GM21528 (cell line): Measurements from ENCODE around the gene TMEM19.
"Not testable (repeated sequence)": the region's sequence is repeated elsewhere in the genome, so short reads cannot be mapped to it uniquely, and the experiment has no call there.

ENCODE experiments used
- ATAC-seq: cut with Tn5 transposase; IDR thresholded peaks from one replicate; pipeline ENCODE4 v1.9.1; 2021; ENCODE audit warnings: mild to moderate bottlenecking, moderate library complexity; ENCODE audit not compliant: unreplicated experiment, low FRiP score

The TMEM19 gene

DNA sequence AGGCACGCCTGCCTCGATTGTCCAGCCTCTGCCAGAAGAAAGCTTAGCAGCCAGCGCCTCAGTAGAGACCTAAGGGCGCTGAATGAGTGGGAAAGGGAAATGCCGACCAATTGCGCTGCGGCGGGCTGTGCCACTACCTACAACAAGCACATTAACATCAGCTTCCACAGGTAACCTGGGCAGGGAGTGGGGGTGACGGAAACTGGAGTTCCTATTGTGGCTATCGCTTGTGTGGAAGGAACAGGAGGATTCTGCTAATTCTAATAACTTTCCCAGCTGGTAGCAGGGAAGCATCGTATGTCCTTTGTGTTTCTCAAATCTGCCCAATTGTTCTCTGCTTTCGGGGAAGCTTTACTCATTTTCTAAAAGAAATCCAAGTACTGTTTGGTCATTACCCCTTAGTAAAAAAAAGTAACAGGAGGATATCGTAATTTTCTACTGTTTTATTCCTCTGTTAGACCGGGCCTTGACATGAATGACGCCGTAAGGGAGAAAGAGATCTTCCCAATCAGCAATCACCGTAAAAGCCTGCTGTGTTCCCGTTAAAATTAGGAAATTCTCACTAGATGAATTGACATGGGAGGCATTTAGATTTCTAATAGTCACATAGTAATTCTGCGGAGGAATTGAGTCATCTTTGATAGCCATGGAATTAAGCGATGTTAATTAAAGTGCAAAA is 21.3 kb upstream of the TMEM19 start:
- peak; percentile 20 for ATAC-seq

DNA sequence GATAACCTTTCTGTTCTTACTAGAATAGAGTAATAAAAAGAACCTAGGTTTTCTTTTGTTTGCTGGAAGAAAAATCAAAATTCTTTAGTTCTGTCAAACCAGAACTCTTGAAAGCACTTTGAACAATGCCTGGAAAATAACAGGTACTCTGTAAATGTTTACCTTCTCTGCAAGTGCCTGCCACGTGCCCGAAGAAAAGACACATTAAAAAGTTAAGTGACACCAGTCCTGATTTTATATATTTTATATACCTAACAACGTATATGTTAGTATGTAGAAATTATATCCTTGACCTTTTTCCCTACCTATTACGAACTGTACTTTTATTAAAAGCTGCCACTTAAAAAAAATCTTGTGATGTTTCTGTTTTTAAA is 20.8 kb upstream of the TMEM19 start:
- no peak for ATAC-seq

DNA sequence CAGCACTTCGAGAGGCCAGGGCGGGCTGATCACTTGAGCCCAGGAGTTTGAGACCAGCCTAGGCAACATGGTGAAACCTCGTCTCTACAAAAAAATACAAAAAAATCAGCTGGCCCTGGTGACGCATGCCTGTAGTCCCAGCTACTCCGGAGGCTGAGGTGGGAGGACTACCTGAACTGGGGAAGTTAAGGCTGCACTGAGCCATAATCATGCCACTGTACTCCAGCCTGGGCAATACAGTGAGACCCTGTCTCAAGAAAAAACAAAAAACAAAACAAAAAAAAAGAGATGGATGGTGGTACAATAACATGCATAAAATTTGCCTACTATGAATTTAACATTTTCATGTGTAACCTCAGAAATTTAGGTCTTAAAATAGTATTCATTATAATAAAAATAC is 19.6 kb upstream of the TMEM19 start:
- ATAC-seq = no peak

DNA sequence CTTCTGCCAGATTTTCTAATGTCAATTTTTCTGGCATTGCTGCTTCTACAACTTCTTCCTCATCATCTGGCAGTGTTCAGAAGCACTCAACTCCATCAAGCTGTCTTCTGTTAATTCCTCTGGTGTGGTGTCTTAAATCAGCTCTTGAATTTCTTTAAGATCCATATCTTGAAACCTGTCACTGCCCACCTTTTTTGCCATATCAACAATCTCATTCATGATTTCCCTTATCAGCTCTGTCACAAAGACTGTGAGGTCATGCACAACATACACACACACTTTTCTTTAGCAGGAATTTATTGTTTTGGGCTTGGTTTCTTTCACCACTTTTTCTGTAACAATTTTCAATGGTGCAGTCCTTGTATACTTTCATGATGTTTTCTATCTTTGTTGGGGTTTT is 14.6 kb upstream of the TMEM19 start:
- ATAC-seq = no peak

DNA sequence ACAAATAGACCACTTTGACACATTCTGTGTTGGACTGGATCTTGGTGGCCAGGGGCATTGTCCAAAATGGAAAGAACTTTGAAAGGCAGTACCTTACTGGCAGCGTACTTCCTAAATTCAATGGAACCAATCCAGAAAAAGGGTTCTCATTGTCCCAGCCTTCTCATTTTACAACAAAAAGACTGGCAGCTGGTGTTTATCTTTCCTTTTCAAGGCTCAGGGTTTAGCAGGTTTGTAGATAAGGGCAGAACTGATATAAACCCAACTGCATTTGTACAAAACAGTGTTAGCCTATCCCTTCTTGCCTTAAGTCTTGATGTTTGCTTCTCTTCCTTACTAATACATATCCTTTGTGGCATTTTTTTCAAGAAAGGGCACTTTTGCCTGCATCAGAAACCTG is 14.1 kb upstream of the TMEM19 start:
- no peak for ATAC-seq

DNA sequence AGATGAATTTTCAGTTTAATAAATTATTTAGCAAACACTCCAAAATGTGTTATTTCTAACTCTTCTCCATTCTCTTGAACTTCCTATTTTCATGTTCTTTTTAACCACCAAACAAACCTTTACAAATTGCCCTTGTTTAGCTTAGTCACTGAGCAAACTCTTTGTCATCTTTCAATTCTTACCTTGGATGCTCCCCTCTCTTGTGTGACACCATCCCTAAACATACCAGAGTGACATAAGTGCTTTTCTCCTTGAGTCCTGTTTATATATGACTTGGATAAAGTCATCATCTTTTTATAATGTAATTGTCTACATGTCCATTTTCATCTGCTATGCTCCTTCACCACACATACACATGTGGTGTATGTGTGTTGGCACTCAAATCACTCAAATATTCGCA is 3.4 kb upstream of the TMEM19 start:
- no peak for ATAC-seq

DNA sequence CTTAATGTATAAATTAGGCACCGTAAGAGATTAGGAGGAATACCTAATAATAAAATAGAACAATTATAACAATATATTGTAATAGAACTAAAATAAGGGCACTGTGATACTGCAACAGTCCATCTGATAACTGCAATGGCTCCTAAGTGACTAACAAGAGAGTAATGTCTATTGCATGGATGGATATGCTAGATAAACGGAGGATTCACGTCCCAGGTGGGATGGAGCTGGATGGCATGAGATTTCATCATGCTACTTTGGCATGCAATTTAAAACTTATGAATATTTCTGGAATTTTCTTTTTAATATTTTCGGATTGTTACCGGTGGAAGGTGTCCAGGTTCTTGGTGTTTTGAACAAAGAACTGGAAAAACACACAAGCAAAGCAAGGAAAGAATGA is 2.2 kb upstream of the TMEM19 start:
- ATAC-seq = no peak

DNA sequence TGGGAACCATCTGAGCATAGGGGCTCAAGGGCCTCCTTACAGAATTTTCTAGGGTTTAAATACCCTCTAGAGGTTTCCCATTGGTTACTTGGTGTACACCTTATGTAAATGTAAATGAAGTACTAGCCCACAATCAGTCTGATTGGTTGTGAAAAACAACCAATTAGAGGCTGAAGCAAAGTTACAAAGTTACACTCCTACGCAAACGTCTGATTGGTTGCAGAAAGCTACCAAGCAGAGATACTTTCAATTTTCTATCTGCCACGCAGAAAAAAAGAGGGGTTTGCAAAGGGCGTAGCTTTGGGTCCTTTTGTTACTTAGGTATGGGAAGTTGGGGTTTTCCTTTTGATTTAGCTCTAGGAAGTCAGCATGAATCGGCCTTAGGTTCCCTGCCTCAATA is 1.8 kb upstream of the TMEM19 start:
- ATAC-seq = no peak

DNA sequence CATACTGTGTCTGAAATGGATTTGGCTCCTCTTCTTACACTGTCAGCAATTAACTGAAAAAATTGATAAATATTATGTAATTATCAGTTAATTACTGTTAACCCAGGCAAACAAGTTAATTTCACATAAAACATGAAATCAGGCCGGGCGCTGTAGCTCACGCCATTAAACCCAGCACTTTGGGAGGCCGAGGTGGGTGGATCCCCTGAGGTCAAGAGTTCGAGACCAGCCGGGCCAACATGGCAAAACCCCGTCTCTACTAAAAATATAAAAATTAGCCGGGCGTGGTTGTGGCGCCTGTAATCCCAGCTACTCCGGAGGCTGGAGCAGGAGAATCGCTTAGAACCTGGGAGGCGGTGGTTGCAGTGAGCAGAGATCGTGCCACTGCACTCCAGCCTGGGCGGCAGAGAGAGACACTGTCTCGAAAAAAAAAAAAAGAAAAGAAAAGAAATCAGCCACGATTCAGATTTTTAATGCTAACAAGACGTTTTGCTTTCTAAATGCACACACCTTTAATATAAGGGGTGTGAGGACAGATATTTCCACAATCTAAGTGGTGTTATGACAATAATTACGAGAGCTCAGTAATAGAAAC is 473 bp upstream of the TMEM19 start:
- ATAC-seq = peak; percentile 4

DNA sequence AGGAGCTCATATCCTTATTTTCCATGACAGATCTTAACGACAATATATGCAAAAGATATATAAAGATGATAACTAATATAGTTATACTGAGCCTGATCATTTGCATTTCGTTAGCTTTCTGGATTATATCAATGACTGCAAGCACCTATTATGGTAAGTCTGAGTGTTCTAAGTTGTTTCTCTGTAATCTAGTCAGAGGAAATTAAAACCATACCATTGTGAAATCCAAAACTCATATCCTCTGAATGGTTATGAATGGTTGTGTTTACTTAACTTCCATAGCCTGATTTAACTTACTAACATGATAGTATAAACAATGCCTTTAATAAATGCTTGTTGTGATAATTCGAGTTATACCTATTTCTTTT is 760 bp downstream of the TMEM19 start:
- no peak for ATAC-seq

DNA sequence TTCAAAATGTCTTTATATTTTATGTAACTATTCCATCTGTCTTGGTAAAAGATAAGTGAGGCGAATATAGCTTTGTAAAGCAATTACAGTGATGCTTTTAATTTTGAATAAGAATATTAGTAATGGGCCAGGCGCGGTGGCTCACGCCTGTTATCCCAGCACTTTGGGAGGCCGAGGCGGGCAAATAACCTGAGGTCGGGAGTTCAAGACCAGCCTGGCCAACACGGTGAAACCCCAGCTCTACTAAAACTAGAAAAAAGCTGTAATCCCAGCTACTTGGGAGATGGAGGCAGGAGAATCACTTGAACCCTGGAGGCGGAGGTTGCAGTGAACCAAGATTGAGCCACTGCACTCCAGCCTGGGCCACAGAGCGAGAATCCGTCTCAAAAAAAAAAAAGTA is 1.3 kb downstream of the TMEM19 start:
- ATAC-seq = not testable (repeated sequence)

DNA sequence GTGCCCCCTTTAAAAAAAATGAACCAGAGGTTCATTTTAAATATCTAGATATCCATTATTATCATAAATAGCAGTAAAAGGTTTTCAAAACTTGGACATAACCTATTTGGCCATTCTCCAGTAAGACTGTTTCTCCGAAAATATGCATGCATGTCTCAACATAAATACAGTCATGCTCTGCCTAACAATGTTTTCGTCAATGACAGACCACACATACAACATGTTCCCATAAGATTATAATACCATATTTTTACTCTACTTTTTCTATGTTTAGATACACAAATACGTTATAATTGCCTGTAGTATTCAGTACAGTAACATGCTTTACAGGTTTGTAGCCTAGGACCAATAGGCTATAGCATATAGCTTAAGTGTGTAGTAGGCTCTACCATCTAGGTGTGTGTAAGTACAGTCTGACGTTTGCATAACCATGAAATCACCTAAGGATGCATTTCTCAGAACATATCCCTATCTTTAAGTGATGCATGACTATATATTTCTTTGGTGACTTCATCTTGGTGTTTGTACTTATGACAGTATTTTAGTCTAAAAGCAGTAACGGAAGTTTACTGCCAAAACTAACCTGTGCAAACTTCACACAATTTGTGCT is 3.2 kb downstream of the TMEM19 start:
- ATAC-seq = no peak

DNA sequence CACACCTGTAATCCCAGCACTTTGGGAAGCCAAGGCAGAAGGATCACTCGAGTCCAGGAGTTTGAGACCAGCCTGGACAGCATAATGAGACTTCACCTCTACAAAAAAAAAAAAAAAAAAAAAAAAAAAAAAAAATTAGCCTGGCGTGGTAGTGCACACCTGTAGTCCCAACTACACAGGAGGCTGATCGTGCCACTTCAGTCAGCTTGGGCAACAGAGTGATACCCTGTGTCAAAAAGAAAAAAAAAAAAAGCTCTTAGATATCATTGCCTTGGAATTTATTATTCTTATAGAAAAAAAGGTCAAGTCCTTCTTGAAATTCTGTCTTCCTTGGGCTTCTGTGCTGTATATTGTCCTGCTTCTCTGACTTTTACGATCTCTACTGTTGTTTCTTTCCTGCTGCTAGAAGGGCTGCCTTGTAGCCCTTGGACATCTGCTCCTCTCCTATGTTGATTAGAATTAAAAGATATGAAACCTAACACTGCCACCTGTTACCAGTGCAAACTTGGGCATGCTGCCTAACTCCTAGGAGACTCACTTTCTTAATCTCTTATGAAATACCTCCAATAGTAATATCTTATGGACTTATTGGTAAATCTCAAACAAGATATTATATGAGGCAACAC is 5.7 kb downstream of the TMEM19 start:
- ATAC-seq = no peak

DNA sequence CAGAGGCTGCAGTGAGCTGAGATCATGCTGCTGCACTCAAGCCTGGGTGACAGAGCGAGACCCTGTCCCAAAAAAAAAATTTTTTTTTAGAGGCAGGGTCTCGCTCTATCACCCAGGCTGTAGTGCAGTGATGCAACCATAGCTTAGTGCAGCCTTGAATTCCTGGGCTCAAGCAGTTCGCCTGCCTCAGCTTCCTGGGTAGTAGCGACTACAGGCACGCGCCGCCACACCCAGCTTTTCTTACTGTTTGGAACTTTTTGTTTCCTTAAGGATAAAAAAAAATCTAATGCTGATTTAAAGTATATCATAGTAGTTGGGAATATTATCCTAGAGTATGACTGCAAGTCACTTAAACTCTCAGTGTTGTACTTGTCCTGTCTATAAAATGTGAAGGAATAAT is 7.2 kb downstream of the TMEM19 start:
- ATAC-seq = no peak

DNA sequence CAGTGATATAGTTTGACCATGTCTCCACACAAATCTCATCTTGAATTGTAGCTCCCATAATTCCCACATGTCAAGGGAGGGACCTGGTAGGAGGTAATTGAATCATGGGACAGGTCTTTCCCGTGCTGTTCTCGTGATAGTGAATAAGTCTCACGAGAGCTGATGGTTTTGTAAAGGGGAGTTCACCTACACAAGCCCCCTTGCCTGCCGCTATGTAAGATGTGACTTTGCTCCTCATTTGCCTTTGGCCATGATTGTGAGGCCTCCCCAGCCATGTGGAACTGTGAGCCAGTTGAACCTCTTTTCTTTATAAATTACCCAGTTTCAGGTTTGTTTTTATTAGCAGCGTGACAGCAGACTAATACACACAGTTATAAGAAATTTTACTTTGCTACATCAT is 7.8 kb downstream of the TMEM19 start:
- ATAC-seq = peak; percentile 18

DNA sequence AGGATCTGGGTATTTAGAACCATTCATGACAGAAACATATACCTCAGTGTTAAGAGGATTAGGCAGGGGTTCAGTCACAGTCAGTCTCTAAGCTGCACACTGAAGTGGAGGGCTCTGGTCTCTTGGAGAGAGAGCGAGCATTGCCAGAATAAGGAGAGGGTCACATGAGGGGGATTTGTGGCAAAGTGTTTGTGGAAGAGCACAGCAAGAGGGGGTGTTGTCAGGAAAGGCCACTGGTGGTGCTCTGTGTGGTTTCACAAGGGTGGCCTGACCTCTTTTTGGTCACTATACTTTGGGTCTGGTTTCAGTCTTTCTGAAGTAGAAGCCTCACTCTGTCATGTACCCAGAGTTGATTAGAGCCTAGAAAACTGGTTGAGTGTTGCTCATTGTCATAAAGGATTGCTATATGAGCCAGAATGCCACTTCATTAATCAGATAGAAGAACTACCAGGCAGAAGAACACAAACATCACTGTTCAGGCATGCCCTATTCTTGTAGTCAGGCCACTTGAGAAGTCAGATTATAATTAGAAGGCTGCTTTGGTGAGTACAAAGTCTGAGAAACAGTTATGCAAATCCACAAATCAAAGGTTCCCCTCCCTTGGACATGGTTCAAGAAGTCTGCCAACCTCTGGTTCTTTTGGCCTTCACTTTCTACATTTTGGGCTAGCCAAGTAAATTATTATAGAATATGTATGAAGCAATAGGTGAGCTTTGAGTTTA is 8.4 kb downstream of the TMEM19 start:
- ATAC-seq = peak; percentile 84

DNA sequence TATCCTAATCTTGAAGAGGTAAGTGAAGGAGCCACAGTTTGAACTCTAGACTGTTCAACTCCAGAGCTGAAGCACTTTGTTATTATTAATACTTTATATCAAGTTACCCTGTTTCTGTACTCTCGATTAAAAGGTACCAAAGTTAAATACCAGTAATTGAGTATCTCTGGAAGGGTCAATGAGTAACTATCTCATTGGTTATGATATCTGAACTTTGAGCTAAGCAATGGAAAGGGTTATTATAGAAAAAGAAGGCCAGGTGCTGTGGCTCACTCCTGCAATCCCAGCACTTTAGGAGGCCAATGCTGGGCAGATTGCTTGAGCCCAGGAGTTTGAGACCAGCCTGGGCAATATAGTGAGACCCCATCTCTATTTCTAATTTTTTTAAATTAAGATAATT is 9.9 kb downstream of the TMEM19 start:
- no peak for ATAC-seq

DNA sequence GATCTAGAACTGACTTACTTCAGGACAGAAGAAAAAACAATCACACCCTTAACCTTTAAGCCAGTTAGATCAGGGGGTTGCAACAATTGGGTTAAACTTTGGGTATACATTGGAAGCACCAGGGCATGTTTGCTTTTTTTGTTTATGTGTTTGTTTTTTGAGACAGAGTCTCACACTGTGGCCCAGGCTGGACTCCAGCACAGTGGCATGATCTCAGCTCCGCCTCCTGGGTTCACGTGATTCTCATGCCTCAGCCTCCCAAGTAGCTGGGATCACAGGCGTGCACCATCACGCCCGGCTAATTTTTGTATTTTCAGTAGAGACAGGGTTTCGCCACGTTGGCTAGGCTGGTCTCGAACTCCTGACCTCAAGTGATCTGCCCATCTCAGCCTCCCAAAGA is 16.3 kb downstream of the TMEM19 start:
- not testable (repeated sequence) for ATAC-seq

DNA sequence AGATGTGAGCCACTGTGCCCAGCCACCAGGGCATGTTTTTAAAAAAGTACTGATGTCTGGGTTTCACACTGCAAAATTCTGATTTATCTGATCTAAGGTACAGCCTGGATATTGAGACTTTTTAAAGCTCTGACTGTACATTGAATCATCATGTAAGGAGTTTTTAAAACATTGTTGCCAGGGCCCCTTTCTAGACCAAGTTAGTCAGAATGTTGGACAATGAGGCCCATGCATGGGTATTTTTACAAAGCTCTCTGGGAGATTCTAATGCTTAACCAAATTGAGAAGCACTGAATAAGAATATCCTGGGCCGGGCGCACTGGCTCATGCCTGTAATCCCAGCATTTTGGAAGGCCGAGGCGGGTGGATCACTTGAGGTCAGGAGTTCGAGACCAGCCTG is 16.7 kb downstream of the TMEM19 start:
- no peak for ATAC-seq

DNA sequence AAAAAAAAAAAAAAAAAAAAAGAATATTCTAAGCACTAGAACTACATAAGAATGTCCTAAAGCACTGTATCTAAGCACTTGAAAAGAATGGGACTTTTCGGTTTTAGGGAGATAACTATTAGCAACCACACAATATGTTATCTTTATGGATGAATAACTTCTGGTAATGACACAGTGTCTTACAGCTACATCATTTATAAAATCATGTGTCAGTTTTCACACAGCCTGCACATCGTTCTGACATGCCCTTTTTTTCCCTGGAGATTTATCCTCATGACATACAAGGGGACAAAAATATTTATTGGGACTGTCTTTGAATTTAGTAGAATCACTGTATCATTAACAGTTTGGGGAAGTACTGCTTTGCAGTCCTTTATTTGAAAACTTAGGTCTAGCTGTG is 17.3 kb downstream of the TMEM19 start:
- ATAC-seq = no peak

DNA sequence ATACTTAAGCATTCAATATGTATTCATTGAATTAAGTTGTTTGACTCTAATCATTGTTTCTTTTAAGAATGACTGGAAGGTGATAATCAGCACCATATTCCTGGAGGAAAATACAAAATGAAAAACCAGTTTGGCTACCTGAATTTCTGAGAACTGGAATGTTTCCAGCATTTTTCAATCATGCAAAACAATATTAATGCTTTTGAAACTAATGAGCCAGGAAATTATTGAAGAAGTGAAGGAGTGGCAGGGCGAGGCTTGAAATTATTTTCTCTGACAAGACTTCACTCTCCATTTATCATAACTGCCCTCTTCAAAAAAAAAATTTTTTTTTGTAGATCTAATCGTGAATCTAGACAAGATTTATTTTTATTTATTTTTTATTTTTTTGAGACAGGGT is 19.0 kb downstream of the TMEM19 start:
- no peak for ATAC-seq
